ENCODE results near the gene BMAL1.

The BMAL1 gene

GRCh38 chr11:13262096-13262495 is 15.5 kb upstream of the BMAL1 start:
- DNase-seq = no peak

- DNase-seq = no peak
Measured at GRCh38 chr11:13268791-13269190, 8.8 kb upstream of the BMAL1 start.

GRCh38 chr11:13269775-13270174 is 7.8 kb upstream of the BMAL1 start:
- no peak for DNase-seq

DNA sequence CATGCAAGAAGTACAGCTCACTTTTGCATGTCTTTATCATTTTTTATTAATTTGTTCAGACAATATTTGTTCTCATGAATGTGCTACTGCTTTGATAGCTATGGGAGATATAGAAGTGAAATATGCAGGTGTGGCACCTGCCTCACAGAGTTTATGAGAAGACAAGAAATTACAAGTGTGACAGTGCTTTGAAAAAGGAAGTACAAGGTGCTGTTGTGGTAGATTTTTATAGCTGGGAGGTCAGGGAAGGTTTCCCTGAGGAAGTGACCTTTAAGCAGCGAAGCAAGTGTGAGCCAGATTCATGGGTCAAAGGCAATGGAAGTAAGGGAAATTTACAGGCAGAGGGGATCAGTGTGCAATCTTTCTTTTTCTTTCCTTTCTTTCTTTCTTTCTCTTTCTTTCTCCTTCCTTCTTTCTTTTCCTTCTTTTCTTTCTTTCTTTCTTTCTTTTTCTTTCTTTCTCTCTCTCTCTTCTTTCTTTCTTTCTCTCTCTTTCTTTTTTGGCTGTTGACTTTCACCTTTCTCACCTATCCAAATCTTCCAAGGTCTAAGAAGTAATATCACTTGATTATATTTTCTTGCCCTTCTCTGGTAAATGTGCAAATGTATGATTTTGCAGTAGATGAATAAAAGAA is 6.4 kb upstream of the BMAL1 start:
- no peak for DNase-seq

DNA sequence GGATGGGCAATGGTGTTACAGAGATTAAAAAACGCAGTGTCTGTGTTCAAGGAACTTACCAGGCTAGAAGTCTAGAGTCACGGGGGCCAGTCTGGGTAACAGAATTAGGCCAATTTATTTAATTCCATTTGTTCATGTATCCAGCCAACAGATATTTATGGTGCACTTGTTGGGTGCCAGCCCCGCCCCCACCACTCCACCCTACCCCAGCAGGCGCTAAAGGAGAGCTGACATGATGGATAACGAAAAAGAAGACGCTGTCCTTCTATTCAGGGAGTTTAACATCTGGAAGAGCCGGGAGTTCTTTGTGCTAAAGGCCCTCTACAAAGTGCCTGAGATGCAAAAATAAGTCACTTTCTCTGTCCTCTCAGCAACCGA is 1.1 kb upstream of the BMAL1 start:
- no peak for DNase-seq

DNA sequence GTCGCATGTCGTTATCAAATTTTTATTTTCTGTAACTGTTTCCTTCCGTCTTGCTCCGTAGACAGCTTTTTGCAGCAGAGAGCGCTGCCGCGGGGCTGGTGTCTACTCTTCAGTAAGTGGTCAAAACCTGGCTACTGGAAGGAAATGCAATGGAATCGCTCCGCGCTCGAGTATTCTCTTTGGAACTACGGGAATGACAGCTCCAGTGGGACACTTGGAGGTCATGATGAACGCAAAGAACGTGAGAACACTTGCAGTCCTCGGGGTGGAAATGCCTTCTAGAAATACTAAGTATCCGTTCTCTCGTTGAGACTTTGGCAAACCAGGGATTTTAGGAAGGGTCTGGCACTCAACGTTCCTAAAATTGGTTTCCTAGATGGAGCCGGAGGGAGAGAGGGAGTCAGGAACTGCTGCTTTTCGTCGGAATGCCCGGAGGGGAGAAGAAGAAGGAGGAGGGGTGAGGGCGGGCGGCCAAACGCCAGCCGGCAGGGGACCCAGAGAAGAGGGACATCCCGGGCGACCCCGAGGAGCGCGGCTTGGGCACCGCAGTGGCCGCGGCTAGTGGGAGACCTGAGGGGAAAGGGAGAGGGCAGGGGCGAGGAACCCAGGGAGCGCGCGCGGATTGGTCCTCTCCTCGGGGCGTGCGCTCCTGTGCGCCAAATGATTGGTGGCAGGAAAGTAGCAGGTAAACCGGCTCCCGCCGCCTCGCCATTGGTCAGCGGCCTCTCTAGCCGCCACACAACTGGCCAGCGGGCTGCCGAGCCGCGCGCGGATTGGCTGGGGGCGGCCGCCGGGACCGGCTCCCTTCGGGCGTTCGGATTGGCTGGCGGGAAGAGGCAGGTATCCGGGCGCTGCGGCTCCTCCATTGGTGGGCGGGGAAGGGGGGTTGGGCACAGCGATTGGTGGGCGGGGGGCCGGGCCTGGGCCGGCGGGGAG is 490 bp upstream of the BMAL1 start:
- peak; percentile 98 for DNase-seq

- no peak for DNase-seq
Measured at GRCh38 chr11:13278609-13279486, 1.3 kb downstream of the BMAL1 start.

- no peak for DNase-seq
Measured at GRCh38 chr11:13279487-13279834, 1.9 kb downstream of the BMAL1 start.

- DNase-seq = no peak
Measured at GRCh38 chr11:13280092-13280722, 2.6 kb downstream of the BMAL1 start.

- no peak for DNase-seq
Measured at GRCh38 chr11:13280777-13281176, 3.2 kb downstream of the BMAL1 start.

DNA sequence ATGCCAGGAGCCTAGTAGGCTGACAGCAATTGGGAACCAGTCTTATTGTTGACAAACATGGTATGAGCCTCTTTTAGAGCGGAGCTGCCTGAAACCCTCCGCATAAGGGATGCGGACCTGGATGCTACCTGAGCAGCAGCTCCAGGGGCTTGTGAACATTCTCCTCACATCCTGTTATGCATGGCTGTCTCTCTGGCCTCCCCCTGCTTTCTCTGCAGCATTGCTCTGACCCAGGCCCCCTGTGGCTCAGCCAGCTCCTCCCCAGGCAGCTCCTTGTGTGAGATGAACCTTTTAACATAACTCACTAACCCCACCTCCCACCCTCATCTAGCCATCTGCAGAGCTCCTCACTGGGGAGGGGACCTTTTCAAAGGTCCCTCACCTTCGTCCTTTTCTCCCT is 6.0 kb downstream of the BMAL1 start:
- no peak for DNase-seq

DNA sequence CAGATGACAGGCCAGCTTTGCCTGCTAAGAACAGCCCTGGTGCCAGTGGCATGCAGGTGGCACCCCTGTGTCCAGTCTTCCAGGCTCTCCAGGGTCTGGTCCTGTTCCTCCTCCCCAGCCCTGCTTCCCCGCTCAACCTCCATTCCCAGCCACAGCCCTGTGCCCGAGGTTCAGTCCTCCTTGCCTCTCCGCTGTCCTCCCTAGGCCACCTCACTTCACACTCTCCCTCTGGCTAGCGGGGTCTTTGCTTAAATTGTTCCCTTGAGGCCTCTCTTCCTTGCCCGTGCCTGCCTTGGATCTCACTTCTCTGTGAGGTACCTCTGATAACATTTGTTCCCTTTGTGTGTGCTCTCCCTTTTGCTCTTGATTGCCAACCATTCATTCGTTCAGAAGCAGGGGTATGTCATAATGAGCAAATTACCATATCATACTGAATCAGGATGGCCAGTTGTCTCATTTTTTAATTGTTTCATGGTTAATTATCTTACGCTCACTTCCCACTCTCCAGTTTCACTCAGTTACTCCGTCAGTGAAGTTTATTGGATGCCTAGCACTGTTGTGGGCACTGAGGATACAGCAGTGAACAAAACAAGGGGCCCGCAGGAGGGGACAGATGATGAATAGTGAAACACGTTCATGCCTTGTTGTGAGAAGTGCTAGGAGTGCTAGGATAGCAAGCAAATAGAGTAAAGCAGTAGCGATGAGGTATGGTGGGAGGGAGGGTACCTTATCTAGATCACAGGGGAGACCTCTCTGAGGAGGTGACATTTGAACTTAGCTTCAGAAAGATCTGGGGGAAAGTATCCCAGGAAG is 7.4 kb downstream of the BMAL1 start:
- no peak for DNase-seq

DNA sequence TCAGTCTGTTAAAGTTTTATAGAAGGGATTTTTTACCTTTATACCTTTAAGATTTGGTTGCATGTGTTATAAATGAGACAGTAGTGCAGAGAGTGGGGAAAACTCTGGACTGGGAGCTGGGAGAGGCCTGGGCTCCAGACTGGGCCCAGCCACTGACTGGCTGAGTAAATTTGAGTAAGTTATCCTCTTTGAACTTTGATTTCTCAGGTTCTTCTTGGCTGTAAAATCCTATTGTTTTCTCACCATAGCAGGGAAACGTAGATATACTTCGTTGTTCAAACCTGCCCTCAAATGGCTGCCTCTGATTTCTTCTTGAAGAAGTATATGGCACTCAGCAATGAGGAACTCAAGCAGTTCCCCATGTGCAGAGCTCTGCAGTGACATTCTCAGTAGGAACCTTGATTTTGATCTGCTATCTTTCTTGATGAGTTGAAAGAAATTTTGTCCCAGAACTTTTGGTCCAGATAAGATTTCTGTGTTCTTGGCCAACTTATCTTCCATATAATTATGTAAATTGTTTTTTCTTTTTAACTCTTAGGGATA is 8.8 kb downstream of the BMAL1 start:
- no peak for DNase-seq

GRCh38 chr11:13287036-13287435 is 9.4 kb downstream of the BMAL1 start:
- no peak for DNase-seq

- no peak for DNase-seq
Measured at GRCh38 chr11:13287681-13288080, 10.1 kb downstream of the BMAL1 start.

GRCh38 chr11:13288375-13289029 is 10.9 kb downstream of the BMAL1 start:
- no peak for DNase-seq

DNA sequence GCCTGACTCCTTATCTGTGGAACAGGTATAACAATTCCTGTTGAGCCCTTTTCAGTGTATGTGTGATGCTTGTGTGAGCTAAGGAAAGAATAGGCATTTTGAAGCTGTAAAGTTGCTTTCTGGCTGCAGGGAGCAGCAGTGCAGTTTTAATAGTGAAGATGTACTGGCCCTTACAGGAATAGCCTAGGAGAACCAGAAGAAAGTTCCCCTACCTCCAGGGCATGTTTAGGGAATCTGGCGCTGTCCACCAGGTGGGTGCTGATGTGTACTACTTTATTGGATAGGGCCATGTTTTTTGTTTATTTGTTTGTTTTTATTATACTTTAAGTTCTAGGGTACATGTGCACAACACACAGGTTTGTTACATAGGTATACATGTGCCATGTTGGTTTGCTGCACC is 11.5 kb downstream of the BMAL1 start:
- DNase-seq = peak; percentile 18

DNA sequence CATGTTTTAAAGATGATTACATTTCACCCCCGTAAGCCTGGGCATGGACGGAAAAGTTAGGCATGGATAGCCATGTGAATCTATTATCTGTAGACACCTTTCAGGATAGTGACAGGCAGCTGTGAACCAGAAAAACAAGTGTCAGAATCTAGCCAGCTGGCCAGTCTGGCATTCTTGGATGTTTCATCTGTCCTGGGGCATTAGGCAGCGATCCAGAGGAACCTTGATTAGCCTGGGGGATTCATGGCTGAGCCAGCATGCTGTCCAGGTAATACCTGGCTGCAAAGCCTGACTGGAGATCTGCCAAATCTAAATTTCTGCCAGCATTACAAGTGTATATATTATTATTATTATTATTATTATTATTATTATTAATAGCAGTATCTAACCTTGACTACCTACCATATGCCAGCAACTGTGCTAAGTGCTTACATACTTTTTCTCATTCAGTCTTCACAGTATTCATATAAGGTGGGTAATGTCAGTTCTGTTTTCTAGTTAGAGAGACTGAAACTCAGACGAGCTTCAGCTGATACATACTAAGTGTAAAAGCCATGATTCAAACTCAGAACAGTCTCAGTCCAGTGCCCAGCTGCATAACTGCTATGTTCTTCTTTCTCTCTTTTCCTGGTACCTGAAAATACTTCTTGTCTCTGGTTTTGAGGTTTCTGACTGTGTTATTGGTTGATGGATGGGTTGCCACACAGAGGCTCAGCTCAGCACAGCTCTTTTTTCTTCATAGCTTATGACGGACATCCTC is 12.8 kb downstream of the BMAL1 start:
- no peak for DNase-seq

GRCh38 chr11:13291361-13291760 is 13.8 kb downstream of the BMAL1 start:
- no peak for DNase-seq

DNA sequence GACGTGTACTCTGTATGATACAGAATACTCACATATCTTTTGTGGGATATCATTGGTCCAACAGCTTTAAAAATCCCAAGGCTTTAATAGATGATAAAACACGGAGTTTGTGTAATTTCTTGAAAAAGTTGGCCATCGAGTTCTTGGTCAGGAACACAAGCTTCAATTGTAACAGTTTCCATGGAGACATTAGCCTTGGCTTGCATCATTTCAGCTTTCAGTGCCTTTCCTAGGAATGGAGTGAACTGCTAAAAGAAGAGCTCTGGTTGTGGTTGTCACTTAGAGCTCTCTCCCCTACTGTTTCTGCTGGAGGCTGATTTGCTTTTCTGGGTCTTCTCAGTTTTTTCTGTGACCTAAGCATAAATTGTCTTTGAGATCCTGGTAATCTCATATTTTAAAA is 14.2 kb downstream of the BMAL1 start:
- no peak for DNase-seq

- DNase-seq = no peak
Measured at GRCh38 chr11:13292970-13293369, 15.4 kb downstream of the BMAL1 start.

Data from NCI-H1092 treated with DMSO at 0.1 percent for 48 hours (cell line).